HG03039 (cell line): ENCODE measurements around the gene TNS3.

Experiments used
- ATAC-seq: cut with Tn5 transposase; IDR thresholded peaks from one replicate; pipeline ENCODE4 v1.9.1; 2021; ENCODE audit warnings: mild to moderate bottlenecking, moderate library complexity; ENCODE audit not compliant: unreplicated experiment

TNS3 gene

GRCh38 chr7:47414342-47415317 is 167.3 kb downstream of the TNS3 start:
- no peak for ATAC-seq

DNA sequence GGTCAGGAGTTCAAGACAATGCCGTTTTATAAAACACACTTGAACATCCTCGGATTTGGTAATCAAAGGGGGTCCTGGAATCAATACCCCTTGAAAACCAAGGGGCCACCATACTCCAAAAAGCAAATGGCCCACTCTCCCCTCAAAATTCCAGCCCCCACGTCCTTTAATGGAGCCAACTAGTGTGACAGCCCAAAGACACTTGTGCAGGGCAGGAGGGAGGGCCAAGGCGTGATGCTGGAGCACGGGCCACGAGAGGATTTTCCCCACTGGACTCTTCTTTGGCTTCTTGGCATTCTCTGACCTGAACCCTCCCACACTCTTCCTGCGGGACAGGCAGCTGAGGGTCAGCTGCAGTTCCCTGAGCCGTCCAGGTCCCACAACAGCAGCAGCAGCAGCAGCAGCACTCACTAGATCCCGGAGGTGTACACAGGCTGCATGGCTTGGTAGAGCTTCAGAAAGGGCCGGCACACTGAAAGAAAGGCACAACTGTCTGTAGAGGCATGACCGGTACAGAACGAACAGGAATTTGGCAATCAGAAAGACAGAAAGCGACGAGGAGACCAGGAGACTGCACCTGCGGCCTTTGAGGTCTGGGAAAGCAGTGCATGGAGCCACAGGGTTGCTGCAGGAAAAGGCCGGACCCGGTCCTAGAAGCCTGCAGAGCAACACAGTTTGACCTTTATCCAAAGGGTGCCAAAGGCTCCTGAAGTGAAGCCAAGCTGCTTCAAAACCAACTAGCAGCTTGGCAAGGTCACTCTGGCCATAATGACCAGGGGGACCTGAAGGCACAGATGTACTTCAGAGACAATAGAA is 168.2 kb downstream of the TNS3 start:
- no peak for ATAC-seq

GRCh38 chr7:47411901-47412300 is 170.0 kb downstream of the TNS3 start:
- no peak for ATAC-seq

GRCh38 chr7:47411281-47411869 is 170.5 kb downstream of the TNS3 start:
- no peak for ATAC-seq

DNA sequence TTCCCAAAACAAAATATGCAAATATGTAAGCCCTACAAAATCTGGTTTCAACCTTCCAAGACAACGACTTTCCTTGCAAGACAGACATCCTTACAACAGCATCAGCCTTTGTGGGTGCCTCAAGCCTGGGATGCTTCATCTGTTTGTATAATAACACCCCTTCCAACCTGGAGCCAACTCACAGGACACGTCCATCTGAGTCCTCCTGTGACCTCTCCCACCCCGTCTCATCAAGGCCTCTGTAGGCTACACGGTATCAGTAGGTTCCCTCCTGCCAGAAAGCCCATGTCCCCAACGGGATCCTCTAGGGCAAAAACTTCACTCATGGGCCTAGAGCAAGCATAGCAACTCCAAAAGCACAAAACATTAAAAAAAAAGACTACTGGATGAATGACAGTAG is 173.2 kb downstream of the TNS3 start:
- ATAC-seq, result no peak

- ATAC-seq, result no peak
These were observed 173.9 kb downstream of the TNS3 start for GRCh38 chr7:47407821-47408674.

DNA sequence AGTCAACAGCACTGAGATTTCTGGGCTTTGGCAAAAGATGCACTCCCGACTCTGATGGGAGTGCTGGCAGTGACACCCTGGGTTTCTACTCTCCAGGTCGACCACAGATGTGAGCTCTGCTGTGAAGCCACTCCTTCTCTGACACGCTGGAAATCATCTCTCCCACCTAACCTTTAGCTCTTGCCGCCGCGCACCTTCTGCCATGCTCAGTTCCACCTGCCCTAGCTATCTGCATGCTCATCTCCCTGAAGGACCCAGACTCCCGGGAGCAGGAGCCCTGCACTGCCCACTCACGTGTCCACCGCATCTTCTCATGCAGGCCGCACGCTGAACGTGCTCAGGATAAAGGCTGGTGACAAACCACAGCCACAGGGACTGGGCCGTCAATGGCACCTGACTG is 174.8 kb downstream of the TNS3 start:
- no peak for ATAC-seq

DNA sequence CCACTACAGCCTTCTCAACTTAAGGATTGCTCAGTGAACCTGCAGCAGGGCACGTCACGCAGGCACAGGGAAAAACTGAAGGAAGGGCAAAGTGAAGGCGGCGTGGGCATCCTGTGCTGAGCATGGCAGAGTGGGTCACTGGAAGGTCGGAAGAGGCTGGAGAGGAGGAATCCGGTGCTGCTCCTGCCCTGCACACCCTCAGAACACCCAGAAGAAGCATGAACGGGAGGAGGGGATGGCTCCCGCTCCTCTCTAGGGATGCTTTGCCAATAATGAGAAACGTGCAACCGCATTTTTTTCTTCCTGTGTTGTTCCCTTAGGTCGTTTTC is 175.1 kb downstream of the TNS3 start:
- no peak for ATAC-seq

GRCh38 chr7:47405921-47406800 is 175.8 kb downstream of the TNS3 start:
- no peak for ATAC-seq

GRCh38 chr7:47405286-47405904 is 176.5 kb downstream of the TNS3 start:
- no peak for ATAC-seq

DNA sequence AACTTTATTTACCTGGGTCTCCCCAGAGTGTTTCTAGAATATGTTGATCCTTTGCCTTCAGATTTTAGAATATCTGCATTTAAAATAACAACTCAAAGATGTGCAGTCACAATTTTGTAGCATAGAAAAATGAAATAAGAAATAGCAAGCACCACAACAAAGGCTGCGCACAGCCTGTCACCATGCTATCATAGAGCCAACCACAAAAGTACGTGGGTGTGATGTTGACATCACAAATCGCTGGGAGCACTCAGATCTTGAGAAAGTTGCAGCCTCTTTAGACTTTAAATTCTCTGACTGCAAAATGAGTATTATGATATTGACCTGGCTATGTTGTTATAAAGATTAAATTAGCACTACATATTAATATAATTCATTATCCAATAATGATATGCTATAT is 177.9 kb downstream of the TNS3 start:
- no peak for ATAC-seq

DNA sequence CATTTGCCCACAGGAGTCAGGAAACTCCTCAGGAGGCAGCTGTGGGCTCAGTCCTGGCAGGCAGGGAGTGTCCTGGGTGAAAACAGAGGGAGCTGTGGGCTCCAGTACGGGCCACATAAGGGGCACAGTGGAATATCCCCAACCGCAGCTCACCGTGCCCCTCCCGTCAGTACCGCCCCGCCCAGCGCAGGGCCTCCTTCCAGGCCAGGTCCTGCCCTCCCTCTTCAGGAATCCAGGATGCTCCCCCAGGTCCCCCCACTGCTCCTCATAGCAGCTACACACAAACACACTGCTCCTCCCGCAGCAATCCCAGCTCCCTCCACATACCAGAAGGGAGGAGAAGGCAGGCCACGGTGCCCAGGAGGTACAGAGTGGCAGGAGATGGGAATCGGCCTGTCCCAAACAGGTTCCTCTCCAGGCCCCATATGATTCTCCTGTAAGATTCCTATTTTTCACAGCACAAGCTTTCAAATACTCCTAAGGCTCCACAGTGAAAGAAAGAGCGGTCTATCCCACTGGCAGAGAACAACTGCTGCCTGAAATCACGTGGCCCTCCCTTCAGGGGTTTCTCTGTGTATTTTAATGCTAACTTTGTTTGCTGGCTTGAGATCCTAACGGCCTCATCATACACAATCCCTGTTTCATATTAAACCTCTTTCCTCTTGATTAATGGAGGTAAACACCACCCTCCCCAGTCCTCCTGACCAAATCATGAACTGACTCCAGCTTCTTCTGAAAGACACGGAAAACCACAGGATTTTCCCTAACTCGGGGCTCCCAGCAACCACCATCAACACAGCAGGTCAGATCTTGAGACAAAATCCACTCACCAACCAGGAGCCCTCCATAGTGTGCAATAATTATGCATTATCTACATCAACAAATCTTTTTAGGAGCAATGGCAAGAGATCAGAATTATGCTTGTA is 178.7 kb downstream of the TNS3 start:
- no peak for ATAC-seq

DNA sequence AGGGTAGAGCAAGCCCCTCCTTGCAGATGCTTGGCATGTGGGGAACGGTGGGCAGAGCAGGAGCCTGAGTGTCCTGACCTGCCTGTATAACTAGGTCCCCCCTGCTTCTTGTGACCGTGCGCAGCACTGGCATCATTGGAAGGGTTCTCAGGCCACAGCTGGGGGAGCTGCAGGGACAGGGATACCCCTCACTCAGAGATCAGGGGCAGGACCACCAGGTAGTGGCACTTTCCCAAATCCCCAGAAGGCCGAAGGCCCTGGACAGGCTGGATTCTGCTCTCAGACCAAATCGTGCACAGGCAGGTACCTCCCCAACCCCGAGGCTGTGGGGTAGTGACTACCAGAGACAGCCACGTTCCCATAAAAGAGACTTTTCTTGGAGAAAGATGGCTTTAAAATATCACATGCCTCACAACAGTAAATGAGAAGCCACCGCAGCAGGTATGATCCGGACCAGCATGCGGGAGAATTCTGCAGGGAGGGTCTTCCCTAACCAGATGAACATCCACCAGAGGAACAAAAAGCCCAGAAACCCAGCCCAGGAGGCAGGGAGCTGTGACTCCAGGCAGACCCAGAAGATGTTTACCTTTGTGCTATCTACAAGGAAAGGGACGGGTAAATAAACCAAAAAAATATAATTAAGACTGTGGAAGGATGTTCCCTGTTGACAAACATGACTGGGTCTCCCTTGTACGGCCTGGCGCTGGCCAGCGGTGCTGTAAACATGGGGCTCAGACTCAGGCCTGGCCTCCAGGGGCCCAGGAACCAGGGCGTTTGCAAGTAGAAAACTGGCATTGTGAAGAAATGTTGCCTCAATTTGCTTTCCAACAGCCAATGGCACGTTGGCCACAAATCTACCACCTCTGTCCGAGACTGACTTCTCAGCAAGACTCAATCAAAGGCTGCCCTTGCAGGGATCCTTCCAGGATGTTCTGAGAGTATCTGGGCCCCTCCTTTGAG is 180.0 kb downstream of the TNS3 start:
- ATAC-seq, result no peak

- no peak for ATAC-seq
These were observed 181.1 kb downstream of the TNS3 start for GRCh38 chr7:47400741-47401206.

DNA sequence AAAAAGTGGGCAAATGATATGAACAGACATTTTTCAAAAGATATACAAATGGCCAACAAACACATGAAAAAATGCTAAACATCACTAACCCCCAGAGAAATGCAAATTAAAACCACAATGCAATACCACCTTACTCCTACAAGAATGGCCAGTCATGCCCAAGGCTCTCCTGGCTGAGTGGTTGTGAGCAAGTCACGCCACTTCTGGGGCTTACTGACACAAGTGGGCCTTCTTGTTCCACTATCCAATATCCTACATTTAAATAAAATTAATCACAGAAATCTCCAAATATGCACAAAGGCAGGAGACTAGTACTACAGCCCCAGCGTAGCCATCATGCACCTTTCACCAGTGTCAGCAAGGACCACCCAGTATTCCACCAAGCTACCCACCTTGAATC is 181.9 kb downstream of the TNS3 start:
- no peak for ATAC-seq

DNA sequence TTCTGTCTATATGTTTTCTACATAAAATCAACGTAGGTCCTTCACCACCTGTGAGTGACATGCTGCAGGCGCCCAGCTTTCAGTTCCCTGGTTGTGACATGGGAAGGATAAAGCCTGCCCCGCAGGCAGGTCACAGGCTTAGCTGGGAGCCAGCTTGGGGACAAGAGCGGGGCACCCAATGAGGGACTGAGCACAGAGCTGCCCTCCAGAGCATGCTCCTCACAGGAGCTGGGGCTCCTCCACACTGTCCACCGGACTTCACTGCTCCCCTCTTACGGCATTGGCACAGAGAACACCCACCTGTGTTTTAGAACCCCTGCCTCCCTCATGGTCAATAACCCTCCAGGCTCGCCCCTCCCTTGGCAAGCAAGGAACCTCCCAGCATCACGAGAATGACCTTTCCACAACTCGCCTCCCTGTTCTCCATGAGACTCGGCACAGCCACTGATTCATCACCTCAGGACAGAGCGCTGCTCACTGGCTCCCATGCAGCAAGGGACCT is 187.1 kb downstream of the TNS3 start:
- no peak for ATAC-seq

GRCh38 chr7:47394216-47394615 is 187.7 kb downstream of the TNS3 start:
- no peak for ATAC-seq
